Suprapubic skin (tissue), 4 donors: ENCODE results near the gene BRWD1. TPM values are rescaled to one million over a fixed set of nuclear protein-coding genes. Genes with fewer than 3 reads are reported as not detected.

ENCODE experiments used
- DNase-seq, 2 donors: peaks; one replicate each; pipeline ENCODE4 v3.0.0-alpha.2; 2019; ENCODE audit warnings: low spot score in 2 of 2
- H3K27ac ChIP-seq: fragments of 200-600 bp; sonication (generic); one replicate; pipeline ENCODE4 v1.5.1; 2019
- H3K27me3 ChIP-seq: fragments of 200-600 bp; sonication (generic); one replicate; pipeline ENCODE4 v1.5.1; 2019
- H3K36me3 ChIP-seq: fragments of 200-600 bp; sonication (generic); one replicate; pipeline ENCODE4 v1.5.1; 2019
- H3K4me1 ChIP-seq: fragments of 200-600 bp; sonication (generic); one replicate; pipeline ENCODE4 v1.5.1; 2019
- H3K4me3 ChIP-seq: fragments of 200-600 bp; sonication (generic); one replicate; pipeline ENCODE4 v1.5.1; 2019; ENCODE audit warnings: mild to moderate bottlenecking
- H3K9me3 ChIP-seq: fragments of 200-600 bp; sonication (generic); one replicate; pipeline ENCODE4 v1.5.1; 2019
- EP300 ChIP-seq: sonication (generic); formaldehyde crosslinking; IDR thresholded peaks from one replicate; pipeline ENCODE4 v1.6.1; 2017; ENCODE audit warnings: antibody characterized with exemption
- POLR2A ChIP-seq, 2 donors: fragments of 450-650 bp; IDR thresholded peaks; one replicate each; pipeline ENCODE4 v1.6.1; 2017; ENCODE audit warnings: antibody characterized with exemption in 2 of 2, mild to moderate bottlenecking in 2 of 2, moderate library complexity in 2 of 2
- POLR2AphosphoS5 ChIP-seq, 3 donors: sonication (generic); formaldehyde crosslinking; IDR thresholded peaks; one replicate each; pipeline ENCODE4 v1.6.1; 2017; ENCODE audit warnings: antibody characterized with exemption in 3 of 3
- WGBS: methylation state at CpG from one replicate; pipeline ENCODE4 v1.1.5; 2018; 5-methylcytosine and 5-hydroxymethylcytosine counted together
- total RNA-seq, 4 donors: library from RNA; depleted of rRNA; stranded (reverse); fragments of >200 nt; gene quantifications; one replicate each; pipeline ENCODE4 v1.1.0, GENCODE V29; 2016
- TF ChIP-seq, protein P1 (sequence below), 2 donors: fragments of 200-600 bp in 1 of 2; fragments of 450-650 bp in 1 of 2; sonication (generic) in 1 of 2; IDR thresholded peaks; one replicate each; pipeline ENCODE4 v1.5.1; 2016 to 2019; ENCODE audit warnings: antibody characterized with exemption in 2 of 2, mild to moderate bottlenecking in 1 of 2, moderate library complexity in 1 of 2

Gene BRWD1
- total RNA-seq, 4 donors from 2014 or later = 45.7 to 143 (median 63.1) TPM

GRCh38 chr21:39334611-39335010 is 21.2 kb upstream of the BRWD1 start:
- WGBS = 91% methylated on average over 4 of the region's 4 CpGs
- no peak for DNase-seq
- no peaks in the 10 kb centered on the region for H3K9me3 ChIP-seq
- no peak overlapping the region for H3K27ac ChIP-seq
- H3K36me3 ChIP-seq = no peaks in the 10 kb centered on the region
- H3K27me3 ChIP-seq = no peaks in the 10 kb centered on the region
- no peaks in the 10 kb centered on the region for H3K4me1 ChIP-seq
- TF ChIP-seq POLR2AphosphoS5 (IDR thresholded peaks at IDR 0.05) = no peak
- TF ChIP-seq, protein P1, sequence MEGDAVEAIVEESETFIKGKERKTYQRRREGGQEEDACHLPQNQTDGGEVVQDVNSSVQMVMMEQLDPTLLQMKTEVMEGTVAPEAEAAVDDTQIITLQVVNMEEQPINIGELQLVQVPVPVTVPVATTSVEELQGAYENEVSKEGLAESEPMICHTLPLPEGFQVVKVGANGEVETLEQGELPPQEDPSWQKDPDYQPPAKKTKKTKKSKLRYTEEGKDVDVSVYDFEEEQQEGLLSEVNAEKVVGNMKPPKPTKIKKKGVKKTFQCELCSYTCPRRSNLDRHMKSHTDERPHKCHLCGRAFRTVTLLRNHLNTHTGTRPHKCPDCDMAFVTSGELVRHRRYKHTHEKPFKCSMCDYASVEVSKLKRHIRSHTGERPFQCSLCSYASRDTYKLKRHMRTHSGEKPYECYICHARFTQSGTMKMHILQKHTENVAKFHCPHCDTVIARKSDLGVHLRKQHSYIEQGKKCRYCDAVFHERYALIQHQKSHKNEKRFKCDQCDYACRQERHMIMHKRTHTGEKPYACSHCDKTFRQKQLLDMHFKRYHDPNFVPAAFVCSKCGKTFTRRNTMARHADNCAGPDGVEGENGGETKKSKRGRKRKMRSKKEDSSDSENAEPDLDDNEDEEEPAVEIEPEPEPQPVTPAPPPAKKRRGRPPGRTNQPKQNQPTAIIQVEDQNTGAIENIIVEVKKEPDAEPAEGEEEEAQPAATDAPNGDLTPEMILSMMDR (IDR thresholded peaks at IDR 0.05) = no peak
- no peak for TF ChIP-seq EP300
- TF ChIP-seq POLR2A (IDR thresholded peaks at IDR 0.05) = no peak
- no peak overlapping the region for H3K4me3 ChIP-seq

GRCh38 chr21:39332175-39332574 is 18.7 kb upstream of the BRWD1 start:
- Histone ChIP-seq H3K27me3 (no peaks in the 10 kb centered on the region), H3K4me1 (no peaks in the 10 kb centered on the region), H3K9me3 (no peaks in the 10 kb centered on the region), H3K27ac (no peak overlapping the region), H3K36me3 (no peaks in the 10 kb centered on the region), H3K4me3 (no peak overlapping the region)
- 77% methylated on average over 8 of the region's 8 CpGs for WGBS
- DNase-seq = no peak
- TF ChIP-seq POLR2A (IDR thresholded peaks at IDR 0.05) (no peak), EP300 (no peak), POLR2AphosphoS5 (IDR thresholded peaks at IDR 0.05) (no peak)
- TF ChIP-seq, protein P1 (IDR thresholded peaks at IDR 0.05) = no peak

DNA sequence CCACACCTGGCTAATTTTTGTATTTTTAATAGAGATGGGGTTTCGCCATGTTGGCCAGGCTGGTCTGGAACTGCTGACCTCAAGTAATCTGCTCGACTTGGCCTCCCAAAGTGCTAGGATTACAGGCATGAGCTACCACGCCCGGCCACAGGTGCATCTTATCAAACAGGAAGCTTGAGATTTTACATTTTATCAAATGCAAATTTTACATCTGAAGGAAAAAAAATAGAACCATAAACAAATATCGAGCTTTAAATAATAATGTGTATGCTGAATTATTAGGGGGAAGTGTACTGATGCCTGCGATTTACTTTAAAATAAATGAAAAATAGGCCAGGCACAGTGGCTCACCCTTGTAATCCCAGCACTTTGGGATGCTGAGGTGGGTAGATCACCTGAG is 16.6 kb upstream of the BRWD1 start:
- TF ChIP-seq POLR2AphosphoS5 (IDR thresholded peaks at IDR 0.05) (no peak), POLR2A (IDR thresholded peaks at IDR 0.05) (no peak), EP300 (no peak)
- TF ChIP-seq, protein P1 (IDR thresholded peaks at IDR 0.05) = no peak
- Histone ChIP-seq H3K27ac (no peak overlapping the region), H3K36me3 (no peaks in the 10 kb centered on the region), H3K4me1 (no peaks in the 10 kb centered on the region), H3K27me3 (no peaks in the 10 kb centered on the region), H3K4me3 (no peak overlapping the region), H3K9me3 (no peaks in the 10 kb centered on the region)
- WGBS = 96% methylated on average over 6 of the region's 6 CpGs
- no peak for DNase-seq

DNA sequence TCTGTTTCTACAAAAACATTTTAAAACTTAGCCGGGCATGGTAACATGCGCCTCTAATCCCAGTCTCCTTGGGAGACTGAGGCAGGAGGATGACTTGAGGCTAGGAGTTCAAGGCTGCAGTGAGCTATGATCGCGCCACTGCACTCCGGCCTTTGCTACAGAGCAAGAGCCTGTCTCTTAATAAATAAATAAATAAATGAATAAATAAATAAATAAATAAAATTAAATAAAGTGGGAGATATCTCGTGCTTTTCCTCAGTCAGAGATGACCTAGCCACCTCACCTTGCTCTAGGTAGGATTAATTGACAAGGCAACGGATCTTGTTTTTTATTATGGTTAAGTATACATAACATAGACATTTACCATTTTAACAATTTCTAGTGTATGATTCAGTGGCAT is 14.3 kb upstream of the BRWD1 start:
- Histone ChIP-seq H3K27ac (no peak overlapping the region), H3K9me3 (no peaks in the 10 kb centered on the region), H3K4me3 (no peak overlapping the region), H3K27me3 (no peaks in the 10 kb centered on the region), H3K4me1 (no peaks in the 10 kb centered on the region), H3K36me3 (no peaks in the 10 kb centered on the region)
- 98% methylated on average over 7 of the region's 7 CpGs for WGBS
- no peak for DNase-seq
- no peak for TF ChIP-seq POLR2AphosphoS5 (IDR thresholded peaks at IDR 0.05)
- TF ChIP-seq, protein P1 (IDR thresholded peaks at IDR 0.05) = no peak
- TF ChIP-seq POLR2A (IDR thresholded peaks at IDR 0.05) = no peak
- no peak for TF ChIP-seq EP300

DNA sequence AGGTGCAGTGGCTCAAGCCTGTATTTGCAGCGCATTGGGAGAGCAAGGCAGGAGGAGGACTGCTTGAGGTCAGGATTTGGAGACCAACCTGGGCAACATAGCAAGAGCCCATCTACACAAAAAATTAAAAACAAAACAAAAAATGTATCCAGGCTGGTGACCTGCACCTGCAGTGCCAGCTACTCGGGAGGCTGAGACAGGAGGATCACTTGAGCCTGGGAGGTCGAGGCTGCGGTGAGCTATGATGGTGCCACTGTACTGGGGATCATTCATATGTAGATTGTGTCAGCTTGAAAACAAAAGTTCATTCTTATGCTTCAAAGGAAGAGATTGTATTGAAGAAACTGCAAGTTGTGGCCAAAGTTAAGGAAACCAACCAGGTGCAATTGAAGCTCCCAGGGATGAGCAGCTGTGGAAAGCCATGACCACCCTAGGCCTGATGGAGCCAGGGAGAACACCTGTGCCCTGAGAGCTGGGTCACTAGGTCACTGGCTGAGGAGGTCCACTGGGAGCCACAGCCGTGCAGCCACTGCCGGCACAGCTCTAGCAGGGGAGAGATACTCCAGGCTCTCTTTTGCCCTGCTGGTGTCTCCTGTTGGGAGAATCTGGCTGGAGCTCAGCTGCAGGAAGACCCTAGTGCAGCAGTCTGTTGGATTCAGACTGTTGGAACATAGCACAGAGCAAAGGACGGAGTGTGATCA is 13.3 kb upstream of the BRWD1 start:
- no peaks in the 10 kb centered on the region for H3K36me3 ChIP-seq
- H3K27ac ChIP-seq = no peak overlapping the region
- WGBS = 95% methylated on average over 5 of the region's 7 CpGs
- H3K9me3 ChIP-seq = no peaks in the 10 kb centered on the region
- H3K27me3 ChIP-seq = no peaks in the 10 kb centered on the region
- no peak for TF ChIP-seq POLR2AphosphoS5 (IDR thresholded peaks at IDR 0.05)
- TF ChIP-seq, protein P1 (IDR thresholded peaks at IDR 0.05) = no peak
- TF ChIP-seq EP300 = no peak
- no peak for TF ChIP-seq POLR2A (IDR thresholded peaks at IDR 0.05)
- no peak for DNase-seq
- H3K4me1 ChIP-seq = no peaks in the 10 kb centered on the region
- no peak overlapping the region for H3K4me3 ChIP-seq
